Muscle of arm (tissue), 12 donors: Measurements from ENCODE around the gene TMC2. TPM values are rescaled to one million over a fixed set of nuclear protein-coding genes. Genes with fewer than 3 reads are reported as not detected.

Experiments used
- DNase-seq: peaks from one replicate; pipeline ENCODE4 v3.0.0-alpha.2; 2013
- polyA plus RNA-seq, 12 donors: library from polyadenylated mRNA; unstranded; fragments of 120-200 nt; gene quantifications; one replicate each; pipeline ENCODE4 v1.2.1, GENCODE V29; 2013; ENCODE audit not compliant: insufficient read length in 12 of 12

Gene TMC2
- polyA plus RNA-seq, 12 donors, result 0.04 to 0.14 (median 0.12) TPM; not detected in 6

- no peak for DNase-seq
Observed at GRCh38 chr20:2619961-2620595, 83.7 kb downstream of the TMC2 start.

GRCh38 chr20:2624190-2624589 lies 87.8 kb downstream of the TMC2 start:
- no peak for DNase-seq

DNA sequence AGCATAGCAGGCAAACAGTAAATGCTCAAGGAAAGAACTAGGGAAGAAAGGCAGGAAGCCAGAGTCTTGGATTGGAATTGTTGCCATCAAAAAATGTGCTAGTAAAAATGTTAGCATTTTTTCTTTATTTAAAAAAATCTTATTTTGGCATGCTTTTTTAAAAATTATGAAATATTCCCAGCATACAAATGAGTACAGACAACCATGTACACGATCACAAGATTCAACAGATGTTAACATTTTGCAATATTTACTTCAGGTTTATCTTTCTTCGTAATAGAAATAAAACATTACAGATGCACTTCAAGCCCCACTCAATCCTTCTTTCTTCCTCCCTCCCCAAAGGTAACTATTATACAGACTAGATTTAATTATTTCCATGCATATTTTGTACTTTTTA lies 88.7 kb downstream of the TMC2 start:
- DNase-seq, result no peak

DNA sequence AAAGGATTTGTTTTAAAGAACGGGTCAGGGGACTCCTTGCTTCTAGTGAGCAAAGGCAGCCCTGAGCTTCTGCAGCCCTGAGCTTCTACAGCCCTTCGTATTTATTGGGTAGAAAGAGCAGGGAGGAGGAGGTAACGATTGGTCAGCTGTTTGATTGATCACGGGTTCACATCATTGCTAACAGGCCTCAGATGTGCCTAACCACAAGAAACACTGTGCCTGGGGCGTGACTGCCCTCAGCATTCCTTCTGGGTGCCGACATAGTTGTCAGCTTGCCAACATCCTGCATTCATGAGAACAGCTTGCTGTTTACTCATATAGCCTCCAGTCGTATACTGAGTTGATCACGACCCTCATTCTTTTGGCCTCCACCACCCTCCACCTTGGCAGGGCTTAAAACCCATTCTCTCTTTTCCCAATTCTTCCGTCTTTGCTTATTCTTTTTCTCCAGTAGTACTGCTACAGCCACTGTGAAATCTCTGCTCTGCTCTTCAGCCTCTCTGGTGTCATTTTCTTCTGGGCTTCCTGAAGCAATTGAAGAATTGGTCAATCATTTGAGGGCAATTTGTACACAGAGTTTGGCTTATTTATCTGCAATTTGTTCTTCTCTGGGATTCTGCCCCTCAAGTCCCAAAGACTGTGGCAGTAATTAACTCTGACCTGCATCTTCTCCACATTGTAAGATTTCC lies 90.6 kb downstream of the TMC2 start:
- DNase-seq, result no peak

DNA sequence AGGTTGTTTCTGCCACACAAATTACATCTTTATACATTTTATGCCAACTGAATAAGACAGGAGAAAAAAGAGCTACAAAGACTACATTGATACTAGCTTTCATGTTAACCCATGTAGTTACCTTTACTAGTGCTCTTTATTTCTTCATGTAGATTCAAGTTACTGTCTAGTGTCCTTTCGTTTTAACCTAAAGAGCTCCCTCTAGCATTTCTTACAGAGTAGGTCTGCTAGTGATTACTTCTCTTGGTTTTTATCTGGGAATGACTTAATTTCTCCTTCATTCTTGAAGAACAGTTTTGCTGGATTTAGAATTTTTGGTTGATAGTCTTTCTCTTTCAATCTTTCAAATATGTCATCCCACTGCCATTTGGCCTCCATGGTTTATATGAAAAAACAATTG lies 94.9 kb downstream of the TMC2 start:
- no peak for DNase-seq

GRCh38 chr20:2633381-2633780 lies 97.0 kb downstream of the TMC2 start:
- no peak for DNase-seq

- DNase-seq, result no peak
Observed at GRCh38 chr20:2637246-2637645, 100.9 kb downstream of the TMC2 start.

DNA sequence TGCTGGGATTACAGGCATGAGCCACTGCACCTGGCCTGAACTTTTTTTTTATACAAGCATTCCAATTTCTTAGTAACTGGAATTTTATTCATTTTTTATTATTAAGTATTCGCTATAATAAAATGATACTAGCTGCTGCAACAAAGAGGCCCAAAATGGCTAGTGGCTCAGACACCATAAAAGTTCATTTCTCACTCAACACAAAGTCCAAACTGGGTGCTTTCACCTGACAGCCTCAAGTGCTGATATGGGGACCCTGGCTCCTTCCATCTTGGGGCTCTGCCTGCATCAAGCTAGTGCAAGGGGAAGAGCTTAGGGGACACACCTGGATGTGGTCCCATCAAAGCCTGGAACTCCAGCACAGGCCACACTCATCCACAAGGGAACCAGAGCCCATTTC lies 103.9 kb downstream of the TMC2 start:
- no peak for DNase-seq

DNA sequence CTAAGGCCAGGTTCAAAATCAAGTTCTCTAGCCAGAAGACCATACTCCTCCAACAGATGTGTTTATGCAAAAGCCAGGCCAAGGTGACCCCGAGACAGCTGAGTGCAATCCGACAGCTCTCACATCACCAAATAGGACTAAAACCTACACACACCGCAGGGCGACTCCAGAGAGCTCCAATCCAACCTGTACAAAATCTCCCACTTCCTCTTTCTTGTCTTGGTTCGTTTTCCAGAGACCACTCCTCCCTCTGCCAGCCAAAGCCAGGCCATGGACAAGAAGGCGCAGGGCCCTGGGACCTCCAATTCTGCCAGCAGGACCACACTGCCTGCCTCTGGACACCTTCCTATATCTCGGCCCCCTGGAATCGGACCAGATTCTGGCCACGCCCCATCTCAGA lies 104.5 kb downstream of the TMC2 start:
- no peak for DNase-seq

DNA sequence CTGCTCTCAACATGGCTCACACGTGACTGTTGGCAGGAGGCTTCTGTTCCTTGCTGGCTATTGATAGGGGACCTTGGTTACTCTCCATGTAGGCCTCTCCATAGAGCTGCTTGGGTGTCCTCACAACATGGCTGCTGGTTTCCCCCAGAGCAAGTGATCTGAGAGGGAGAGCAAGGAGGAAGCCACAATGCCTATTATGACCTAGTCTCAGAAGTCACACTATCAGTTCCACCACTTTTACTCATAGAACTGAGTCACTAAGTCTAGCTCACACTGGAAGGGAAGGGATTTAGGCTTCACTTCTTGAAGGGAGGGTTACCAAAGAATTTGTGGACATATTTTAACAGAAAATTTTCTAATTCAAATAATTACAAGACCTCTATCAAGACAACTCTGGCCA lies 107.3 kb downstream of the TMC2 start:
- no peak for DNase-seq

GRCh38 chr20:2651772-2652723 lies 115.7 kb downstream of the TMC2 start, which contains the start of gene NOP56:
Gene NOP56 (plus strand): TSS chr20:2652632. CDS start chr20:2652661, 29 bp downstream.
- DNase-seq, result peak; percentile 95

DNA sequence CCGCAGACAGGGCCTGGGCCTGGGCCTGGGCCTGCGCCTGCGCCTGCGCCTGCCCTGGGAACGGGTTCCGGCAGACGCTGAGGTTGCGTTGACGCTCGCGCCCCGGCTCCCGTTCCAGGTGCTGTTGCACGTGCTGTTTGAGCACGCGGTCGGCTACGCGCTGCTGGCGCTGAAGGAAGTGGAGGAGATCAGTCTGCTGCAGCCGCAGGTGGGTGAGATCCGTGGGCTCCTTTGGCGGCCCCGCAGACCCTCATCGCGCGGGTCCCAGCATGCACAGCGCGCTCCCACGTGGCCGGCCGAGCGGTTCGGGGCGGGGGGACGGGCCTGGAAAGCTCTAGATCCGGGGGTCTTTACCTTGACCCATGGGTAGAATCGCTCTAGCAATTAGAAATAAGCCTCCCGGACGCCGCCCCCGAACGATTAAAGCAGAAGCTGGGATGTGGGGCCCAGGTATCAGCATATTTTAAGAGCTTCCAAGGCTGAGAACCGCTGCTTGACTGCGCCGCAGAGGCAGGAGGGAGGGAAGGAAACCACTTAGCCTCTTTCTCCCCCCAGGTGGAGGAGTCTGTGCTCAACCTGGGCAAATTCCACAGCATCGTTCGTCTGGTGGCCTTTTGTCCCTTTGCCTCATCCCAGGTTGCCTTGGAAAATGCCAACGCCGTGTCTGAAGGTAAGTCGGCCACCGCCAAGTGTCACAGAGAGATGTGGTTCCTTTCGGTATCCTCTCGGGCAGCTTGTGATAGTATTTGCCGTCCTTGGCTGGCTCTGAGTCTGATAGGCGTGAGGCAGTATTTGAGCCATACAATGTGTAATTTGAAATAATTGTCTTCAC lies 116.6 kb downstream of the TMC2 start:
- DNase-seq, result peak; percentile 53

DNA sequence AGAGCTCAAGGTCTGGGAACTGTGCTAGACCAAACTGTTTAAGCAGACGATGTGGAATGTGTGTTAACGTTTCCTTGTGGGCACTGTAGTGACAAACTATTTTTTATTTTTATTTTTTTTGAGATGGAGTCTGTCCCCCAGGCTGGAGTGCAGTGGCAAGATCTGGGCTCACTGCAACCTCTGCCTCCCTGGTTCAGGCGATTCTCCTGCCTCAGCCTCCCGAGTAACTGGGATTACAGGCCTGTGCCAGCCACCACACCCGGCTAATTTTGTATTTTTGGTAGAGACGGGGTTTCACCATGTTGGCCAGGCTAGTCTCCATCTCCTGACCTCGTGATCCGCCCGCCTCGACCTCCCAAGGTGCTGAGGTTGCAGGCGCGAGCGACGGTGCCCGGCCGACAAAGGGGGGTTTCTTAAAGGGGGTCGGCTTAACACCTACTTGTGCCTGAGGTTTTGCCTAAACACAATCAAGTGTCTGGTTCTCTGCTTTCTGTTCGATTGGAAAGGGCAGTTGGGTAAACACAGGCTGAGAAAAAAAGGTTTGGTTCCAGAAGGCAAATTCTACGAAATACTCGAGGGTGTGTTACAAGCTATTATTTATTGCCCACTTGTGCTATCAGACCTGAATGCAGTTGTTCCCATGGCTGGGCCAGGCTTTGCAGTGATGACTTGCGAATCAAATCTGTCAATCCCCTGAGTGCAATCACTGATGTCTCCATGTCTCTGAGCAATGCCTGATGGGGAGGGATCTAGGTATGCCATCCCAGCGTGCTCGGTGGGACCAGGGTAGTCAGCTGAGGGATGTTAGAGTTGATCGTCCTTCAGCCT lies 117.4 kb downstream of the TMC2 start:
- no peak for DNase-seq

- DNase-seq, result no peak
Observed at GRCh38 chr20:2654384-2654822, 118.0 kb downstream of the TMC2 start.

DNA sequence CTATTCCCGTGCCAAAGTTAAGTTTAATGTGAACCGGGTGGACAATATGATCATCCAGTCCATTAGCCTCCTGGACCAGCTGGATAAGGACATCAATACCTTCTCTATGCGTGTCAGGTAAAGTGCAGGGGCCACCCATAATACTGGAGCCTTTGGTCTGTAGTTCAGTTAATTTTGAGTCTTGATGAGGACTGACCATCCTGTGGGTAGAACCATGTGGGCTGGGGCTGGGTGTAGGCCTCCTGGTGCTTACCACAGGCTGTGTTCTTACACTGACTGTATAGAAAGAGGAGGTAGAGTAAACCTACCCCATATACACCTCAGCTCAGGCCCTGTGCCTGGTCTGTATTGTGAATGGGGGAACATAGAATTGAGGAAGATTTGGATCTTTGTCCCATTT lies 118.5 kb downstream of the TMC2 start:
- DNase-seq, result no peak

- no peak for DNase-seq
Observed at GRCh38 chr20:2655331-2656116, 119.2 kb downstream of the TMC2 start.

DNA sequence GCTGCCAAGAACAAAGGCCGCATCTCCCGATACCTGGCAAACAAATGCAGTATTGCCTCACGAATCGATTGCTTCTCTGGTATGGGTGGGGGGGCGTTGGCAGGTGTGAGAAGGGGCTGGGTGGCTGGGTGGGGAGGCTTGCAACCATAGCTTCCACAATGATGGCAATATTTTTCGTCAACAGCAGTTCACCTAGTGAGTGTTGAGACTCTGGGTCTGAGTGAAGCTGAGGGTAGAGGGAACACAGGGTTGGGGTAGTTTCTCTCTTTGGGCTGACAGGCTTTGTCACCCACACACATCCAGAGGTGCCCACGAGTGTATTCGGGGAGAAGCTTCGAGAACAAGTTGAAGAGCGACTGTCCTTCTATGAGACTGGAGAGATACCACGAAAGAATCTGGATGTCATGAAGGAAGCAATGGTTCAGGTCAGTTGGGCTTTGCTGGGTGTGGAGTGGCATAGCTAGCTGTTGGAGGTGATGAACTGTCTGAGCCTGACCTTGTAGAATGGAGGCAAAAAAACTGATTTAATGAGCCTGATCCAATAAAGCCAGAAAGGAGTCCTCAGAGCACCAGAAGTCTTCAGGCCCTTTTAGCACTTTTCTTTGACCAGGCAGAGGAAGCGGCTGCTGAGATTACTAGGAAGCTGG lies 120.2 kb downstream of the TMC2 start:
- DNase-seq, result no peak

- DNase-seq, result no peak
Observed at GRCh38 chr20:2657241-2657640, 120.9 kb downstream of the TMC2 start.

DNA sequence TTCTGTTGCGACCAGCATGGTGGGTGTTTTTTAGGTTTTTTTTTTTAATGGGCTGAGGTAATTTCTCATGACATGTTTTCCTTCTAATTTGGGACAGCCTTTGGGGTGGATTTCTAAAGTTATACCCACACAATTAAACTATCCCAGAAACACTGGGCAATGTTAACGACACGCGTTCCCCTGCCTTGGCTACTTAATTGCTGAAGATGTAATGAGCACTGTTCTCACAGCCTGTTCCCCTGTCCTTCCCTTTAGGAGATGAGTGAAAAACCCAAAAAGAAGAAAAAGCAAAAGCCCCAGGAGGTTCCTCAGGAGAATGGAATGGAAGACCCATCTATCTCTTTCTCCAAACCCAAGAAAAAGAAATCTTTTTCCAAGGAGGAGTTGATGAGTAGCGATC lies 121.3 kb downstream of the TMC2 start:
- DNase-seq, result no peak
